Type B pancreatic cell (in vitro differentiated cells): ENCODE data around the gene BUD13. TPM values are rescaled to one million over a fixed set of nuclear protein-coding genes. Genes with fewer than 3 reads are reported as not detected.

ENCODE experiments used
- DNase-seq: peaks from one replicate; pipeline ENCODE4 v3.0.0; 2021; ENCODE audit warnings: mixed read lengths; ENCODE audit not compliant: unreplicated experiment; ENCODE audit errors: extremely low spot score
- H3K27ac Mint-ChIP-seq: 2 replicates; pipeline ENCODE4 v1.8.0; 2021; ENCODE audit warnings: mild to moderate bottlenecking, mixed read lengths
- H3K27me3 Mint-ChIP-seq: 2 replicates; pipeline ENCODE4 v1.8.0; 2021; ENCODE audit warnings: mixed read lengths
- H3K36me3 Mint-ChIP-seq: 2 replicates; pipeline ENCODE4 v1.8.0; 2021; ENCODE audit warnings: mixed read lengths
- H3K4me1 Mint-ChIP-seq: one replicate; pipeline ENCODE4 v1.8.0; 2021; ENCODE audit warnings: mixed read lengths; ENCODE audit not compliant: unreplicated experiment
- H3K4me3 Mint-ChIP-seq: 2 replicates; pipeline ENCODE4 v1.8.0; 2021; ENCODE audit warnings: mild to moderate bottlenecking, mixed read lengths
- H3K9me3 Mint-ChIP-seq: 2 replicates; pipeline ENCODE4 v1.8.0; 2021; ENCODE audit warnings: mixed read lengths
- CTCF ChIP-seq: fragments of 200-600 bp; sonication (generic); conservative IDR thresholded peaks from 2 replicates; pipeline ENCODE4 v1.5.0; 2021; ENCODE audit warnings: antibody characterized with exemption, mild to moderate bottlenecking
- total RNA-seq: library from RNA; stranded (reverse); gene quantifications from 2 replicates; pipeline ENCODE4 v1.2.1, GENCODE V29; 2021; ENCODE audit warnings: low replicate concordance

Gene BUD13
- total RNA-seq, 1 donor from 2014 or later = 23.8 TPM

GRCh38 chr11:116733969-116734508 lies 38.7 kb downstream of the BUD13 start:
- peaks cover 12% of the 10 kb centered on the region for H3K27me3 Mint-ChIP-seq
- H3K4me1 Mint-ChIP-seq = peaks cover 28% of the 10 kb centered on the region
- no peak overlapping the region for H3K27ac Mint-ChIP-seq
- no peaks in the 10 kb centered on the region for H3K36me3 Mint-ChIP-seq
- H3K4me3 Mint-ChIP-seq = no peak overlapping the region
- DNase-seq = no peak
- TF ChIP-seq CTCF = no peak
- no peaks in the 10 kb centered on the region for H3K9me3 Mint-ChIP-seq

DNA sequence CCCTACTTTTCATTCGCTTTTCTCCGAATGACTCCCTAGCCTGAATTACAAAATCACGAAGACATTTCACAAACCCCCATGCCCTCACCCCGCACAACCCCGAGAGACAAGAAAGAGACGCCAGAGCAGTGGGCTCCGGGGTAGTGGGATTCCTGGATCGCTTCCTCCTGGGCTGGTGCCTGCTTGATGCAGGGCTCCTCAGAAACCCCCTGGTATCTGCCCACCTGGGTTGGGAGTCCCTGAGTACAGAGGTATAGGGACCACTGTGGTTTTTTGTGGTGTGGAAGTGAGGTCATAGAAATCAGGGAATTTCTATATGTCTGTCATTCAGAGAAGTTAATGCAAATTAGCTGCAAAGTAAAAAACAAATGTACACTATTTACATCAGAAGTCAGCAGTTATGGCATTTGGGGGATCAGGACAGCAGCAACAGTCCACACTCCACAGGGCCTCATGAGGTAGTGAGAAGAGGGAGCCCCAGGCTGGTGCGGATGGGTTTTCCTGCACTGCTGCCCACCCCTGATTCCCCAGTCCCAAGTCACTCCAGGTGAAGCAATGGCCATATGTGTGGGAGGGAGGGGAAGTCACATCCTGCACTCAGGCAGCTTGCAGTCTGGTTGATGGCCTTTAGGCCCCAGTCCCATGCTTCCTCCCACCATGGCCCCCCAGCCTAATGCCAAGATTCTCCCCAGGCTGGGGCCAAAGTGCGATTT lies 39.6 kb downstream of the BUD13 start:
- no peak for TF ChIP-seq CTCF
- H3K4me1 Mint-ChIP-seq = peaks cover 31% of the 10 kb centered on the region
- H3K27me3 Mint-ChIP-seq = peaks cover 19% of the 10 kb centered on the region
- DNase-seq = no peak
- no peaks in the 10 kb centered on the region for H3K36me3 Mint-ChIP-seq
- H3K4me3 Mint-ChIP-seq = no peak overlapping the region
- no peaks in the 10 kb centered on the region for H3K9me3 Mint-ChIP-seq
- H3K27ac Mint-ChIP-seq = no peak overlapping the region

DNA sequence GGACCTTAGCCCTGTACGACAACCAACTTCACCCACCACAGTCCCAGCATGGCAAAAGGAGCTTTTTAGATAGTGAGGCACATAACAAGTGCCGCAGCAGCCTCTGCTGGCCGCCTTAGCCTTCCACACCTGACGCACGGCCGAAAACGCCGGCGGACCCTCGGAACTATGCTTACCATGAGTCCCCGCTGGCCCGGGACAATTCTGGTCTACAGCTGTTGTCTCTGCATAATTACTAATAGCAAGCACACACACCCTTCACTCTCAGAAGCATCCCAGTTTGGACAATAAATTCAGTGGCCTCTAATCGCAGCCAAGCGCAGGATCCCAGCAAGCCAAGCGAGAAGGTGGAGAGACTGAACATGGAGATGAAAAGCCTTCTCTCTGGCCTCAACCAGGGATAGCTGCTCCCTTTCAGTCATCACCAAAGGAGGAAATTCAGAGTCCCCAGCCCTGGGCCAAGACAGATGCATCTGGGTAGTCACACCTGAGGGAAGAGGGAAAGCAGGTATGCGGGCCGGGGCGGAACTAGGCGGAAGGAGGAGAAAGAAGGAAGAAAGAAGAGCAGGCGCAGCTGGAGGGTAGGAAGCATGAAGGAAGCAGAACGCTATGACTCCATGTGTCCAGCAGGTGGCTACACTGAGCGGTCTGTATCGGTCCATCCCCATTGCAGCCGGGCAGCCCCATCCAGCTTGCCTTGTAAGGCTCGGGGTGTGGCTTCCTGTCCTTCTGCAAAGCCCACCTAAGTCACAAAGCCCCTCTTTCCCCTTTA lies 40.3 kb downstream of the BUD13 start:
- H3K36me3 Mint-ChIP-seq = no peaks in the 10 kb centered on the region
- H3K4me3 Mint-ChIP-seq = no peak overlapping the region
- DNase-seq = no peak
- peaks cover 25% of the 10 kb centered on the region for H3K27me3 Mint-ChIP-seq
- no peak overlapping the region for H3K27ac Mint-ChIP-seq
- H3K9me3 Mint-ChIP-seq = no peaks in the 10 kb centered on the region
- H3K4me1 Mint-ChIP-seq = peaks cover 31% of the 10 kb centered on the region
- TF ChIP-seq CTCF = peak; percentile 87

GRCh38 chr11:116731821-116732220 lies 41.0 kb downstream of the BUD13 start:
- peaks cover 31% of the 10 kb centered on the region for H3K4me1 Mint-ChIP-seq
- no peak for TF ChIP-seq CTCF
- H3K27ac Mint-ChIP-seq = no peak overlapping the region
- peaks cover 25% of the 10 kb centered on the region for H3K27me3 Mint-ChIP-seq
- DNase-seq = no peak
- H3K4me3 Mint-ChIP-seq = no peak overlapping the region
- no peaks in the 10 kb centered on the region for H3K9me3 Mint-ChIP-seq
- H3K36me3 Mint-ChIP-seq = no peaks in the 10 kb centered on the region

DNA sequence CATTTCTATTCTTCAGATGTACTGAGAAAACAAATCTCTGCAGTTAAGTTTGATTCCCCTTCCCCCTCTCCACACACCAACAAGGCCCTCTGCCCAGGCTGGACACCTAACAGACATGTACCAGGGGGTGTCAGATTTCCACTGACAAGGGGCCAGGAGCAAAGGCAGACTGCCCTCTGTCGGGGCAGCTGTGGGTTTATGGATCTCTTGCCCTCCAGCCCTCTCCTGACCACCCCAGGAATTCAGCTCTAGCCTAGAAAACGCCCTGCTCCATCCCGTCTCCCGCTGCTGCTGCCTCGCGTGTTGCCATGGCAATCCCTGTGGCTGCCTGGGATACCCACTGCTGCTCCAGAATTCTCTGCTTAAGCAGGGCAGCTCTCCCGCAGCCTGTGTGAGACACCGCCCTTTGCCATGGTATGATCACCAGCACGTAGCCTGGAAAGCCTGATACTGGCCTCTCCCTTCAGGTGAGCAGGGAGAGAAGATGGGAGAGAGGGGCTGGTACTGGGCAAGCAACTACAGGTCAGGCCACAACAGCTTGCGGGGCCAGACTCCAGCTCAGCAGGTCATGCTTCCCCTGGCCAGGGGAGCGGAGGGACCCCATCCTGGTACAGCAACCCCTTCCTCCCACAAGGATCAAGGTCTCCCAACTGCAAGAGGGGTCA lies 41.6 kb downstream of the BUD13 start:
- TF ChIP-seq CTCF = no peak
- peak overlapping the region; percentile 43 for H3K27ac Mint-ChIP-seq
- no peaks in the 10 kb centered on the region for H3K36me3 Mint-ChIP-seq
- no peaks in the 10 kb centered on the region for H3K9me3 Mint-ChIP-seq
- H3K4me3 Mint-ChIP-seq = peak overlapping the region; percentile 28
- no peak for DNase-seq
- peaks cover 34% of the 10 kb centered on the region for H3K4me1 Mint-ChIP-seq
- H3K27me3 Mint-ChIP-seq = peaks cover 30% of the 10 kb centered on the region
